ENCODE results near the gene VHLL. TPM values are rescaled to one million over a fixed set of nuclear protein-coding genes. Genes with fewer than 3 reads are reported as not detected.

The VHLL gene
- total and polyA plus RNA-seq, 2 of the 13 experiments (the other 11 are each of a cell fraction or from before 2014, with no cell fraction given), result 0.24 TPM; not detected in 1

GRCh38 chr1:156337888-156338179 lies 38.7 kb upstream of the VHLL start (continued):
- 0 out of 2 replicates have a peak, but pooled peaks have one; percentile 50 for TF ChIP-seq ZNF674 (CRISPR knock-in tag; IDR thresholded peaks at IDR 0.05; ENCODE audit: low read depth)
- TF ChIP-seq NR2C2 (CRISPR knock-in tag; IDR thresholded peaks at IDR 0.05; ENCODE audit: borderline replicate concordance), result no peak
- TF ChIP-seq MYC (CRISPR knock-in tag; IDR thresholded peaks at IDR 0.05; ENCODE audit: borderline replicate concordance), result no peak
- TF ChIP-seq HMGXB3 (CRISPR knock-in tag; IDR thresholded peaks at IDR 0.05; ENCODE audit: borderline replicate concordance), result no peak
- TF ChIP-seq ZMYM4 (CRISPR knock-in tag; IDR thresholded peaks at IDR 0.05), result no peak
- TF ChIP-seq ADNP (CRISPR knock-in tag; IDR thresholded peaks at IDR 0.05), result no peak
- TF ChIP-seq ZNF678 (CRISPR knock-in tag; IDR thresholded peaks at IDR 0.05), result no peak
- no peak for TF ChIP-seq ARID3A (IDR thresholded peaks at IDR 0.05; ENCODE audit: low read depth, low read length)
- no peak for TF ChIP-seq CBX2 (IDR thresholded peaks at IDR 0.05; ENCODE audit: low read depth, low read length)
- TF ChIP-seq CBX2 (CRISPR knock-in tag; IDR thresholded peaks at IDR 0.05; ENCODE audit: low read depth), result no peak
- no peak for TF ChIP-seq DBP (CRISPR knock-in tag; IDR thresholded peaks at IDR 0.05; ENCODE audit: not compliant biosample characterization)
- TF ChIP-seq ZNF556 (CRISPR knock-in tag; IDR thresholded peaks at IDR 0.05; ENCODE audit: borderline replicate concordance), result no peak
- peak; percentile 23; the same call in 1 of the 2 replicates for TF ChIP-seq GZF1 (CRISPR knock-in tag; IDR thresholded peaks at IDR 0.05)
- no peak for TF ChIP-seq HNF4G (IDR thresholded peaks at IDR 0.05; ENCODE audit: borderline replicate concordance, low read depth, low read length)
- no peak for TF ChIP-seq HNF4G (CRISPR knock-in tag; IDR thresholded peaks at IDR 0.05; ENCODE audit: borderline replicate concordance, low read depth)
- no peak for TF ChIP-seq KAT7 (CRISPR knock-in tag; IDR thresholded peaks at IDR 0.05; ENCODE audit: borderline replicate concordance)
- TF ChIP-seq ATF3 (CRISPR knock-in tag; IDR thresholded peaks at IDR 0.05), result no peak
- TF ChIP-seq, protein P1, sequence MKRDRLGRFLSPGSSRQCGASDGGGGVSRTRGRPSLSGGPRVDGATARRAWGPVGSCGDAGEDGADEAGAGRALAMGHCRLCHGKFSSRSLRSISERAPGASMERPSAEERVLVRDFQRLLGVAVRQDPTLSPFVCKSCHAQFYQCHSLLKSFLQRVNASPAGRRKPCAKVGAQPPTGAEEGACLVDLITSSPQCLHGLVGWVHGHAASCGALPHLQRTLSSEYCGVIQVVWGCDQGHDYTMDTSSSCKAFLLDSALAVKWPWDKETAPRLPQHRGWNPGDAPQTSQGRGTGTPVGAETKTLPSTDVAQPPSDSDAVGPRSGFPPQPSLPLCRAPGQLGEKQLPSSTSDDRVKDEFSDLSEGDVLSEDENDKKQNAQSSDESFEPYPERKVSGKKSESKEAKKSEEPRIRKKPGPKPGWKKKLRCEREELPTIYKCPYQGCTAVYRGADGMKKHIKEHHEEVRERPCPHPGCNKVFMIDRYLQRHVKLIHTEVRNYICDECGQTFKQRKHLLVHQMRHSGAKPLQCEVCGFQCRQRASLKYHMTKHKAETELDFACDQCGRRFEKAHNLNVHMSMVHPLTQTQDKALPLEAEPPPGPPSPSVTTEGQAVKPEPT (CRISPR knock-in tag; IDR thresholded peaks at IDR 0.05; ENCODE audit: low read depth), result no peak
- TF ChIP-seq KLF9 (CRISPR knock-in tag; IDR thresholded peaks at IDR 0.05; ENCODE audit: low read depth), result no peak
- no peak for TF ChIP-seq RXRB (CRISPR knock-in tag; IDR thresholded peaks at IDR 0.05; ENCODE audit: borderline replicate concordance)
- TF ChIP-seq ZNF570 (CRISPR knock-in tag; IDR thresholded peaks at IDR 0.05; ENCODE audit: borderline replicate concordance), result 0 out of 2 replicates have a peak, but pooled peaks have one; percentile 6
- TF ChIP-seq SMARCC2 (IDR thresholded peaks at IDR 0.05), result no peak
- no peak for TF ChIP-seq ZFP1 (CRISPR knock-in tag; IDR thresholded peaks at IDR 0.05)
